ENCODE data around the gene DOCK1.

The DOCK1 gene

DNA sequence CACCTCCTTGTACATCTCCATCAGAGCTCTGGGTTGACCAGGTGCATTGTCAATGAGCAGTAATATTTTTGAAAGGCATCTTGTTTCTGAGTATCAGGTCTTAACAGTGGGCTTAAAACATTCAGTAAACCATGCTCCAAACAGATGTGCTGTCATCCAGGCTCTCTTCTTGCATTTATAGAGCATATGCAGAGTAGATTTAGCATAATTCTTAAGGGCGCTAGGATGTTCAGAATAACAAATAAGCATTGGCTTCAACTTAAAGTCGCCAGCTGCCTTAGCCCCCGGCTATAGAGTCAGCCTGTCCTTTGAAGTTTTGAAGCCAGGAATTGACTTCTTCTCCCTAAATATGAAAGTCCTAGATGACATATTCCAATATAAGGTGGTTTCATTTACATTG is 421.7 kb downstream of the DOCK1 start:
- H3K79me2 ChIP-seq (ENCODE audit: insufficient read depth, low read depth), result no peaks in the 10 kb centered on the region
- no peak overlapping the region for H3K4me2 ChIP-seq

DNA sequence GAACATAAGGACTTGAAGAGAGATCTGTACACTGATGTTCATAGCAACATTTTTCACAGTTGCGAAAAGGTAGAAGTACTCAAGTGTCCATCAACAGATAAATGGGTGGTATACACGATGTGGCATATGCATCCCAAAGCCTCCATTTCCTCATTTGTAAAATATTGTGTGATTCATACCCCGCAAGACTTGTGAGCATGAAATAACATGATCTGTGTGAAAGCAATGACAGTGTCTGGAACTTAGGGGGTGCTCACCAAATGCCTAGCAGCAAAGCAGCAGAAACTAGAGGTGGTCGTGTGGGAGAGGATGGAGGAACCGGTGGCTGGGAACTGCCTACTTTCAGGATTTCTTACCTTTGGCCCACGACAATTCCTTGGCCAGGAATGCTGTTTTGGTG is 426.5 kb downstream of the DOCK1 start:
- Histone ChIP-seq H2AFZ (ENCODE audit: low read depth) (no peak overlapping the region), H3K4me3 (IDR thresholded peaks at IDR 0.05; ENCODE audit: insufficient read depth, low read depth, low read length) (no peak overlapping the region), H3K27ac (no peak overlapping the region), H3K36me3 (ENCODE audit: insufficient read depth) (no peaks in the 10 kb centered on the region), H3K4me2 (no peak overlapping the region), H4K20me1 (ENCODE audit: insufficient read depth) (no peaks in the 10 kb centered on the region), H3K9ac (no peak overlapping the region), H3K4me1 (ENCODE audit: low read depth, poor library complexity, severe bottlenecking) (no peaks in the 10 kb centered on the region), H3K27me3 (ENCODE audit: insufficient read depth, low read depth) (no peaks in the 10 kb centered on the region), H3K79me2 (ENCODE audit: insufficient read depth, low read depth) (no peaks in the 10 kb centered on the region)
- TF ChIP-seq, protein P1, sequence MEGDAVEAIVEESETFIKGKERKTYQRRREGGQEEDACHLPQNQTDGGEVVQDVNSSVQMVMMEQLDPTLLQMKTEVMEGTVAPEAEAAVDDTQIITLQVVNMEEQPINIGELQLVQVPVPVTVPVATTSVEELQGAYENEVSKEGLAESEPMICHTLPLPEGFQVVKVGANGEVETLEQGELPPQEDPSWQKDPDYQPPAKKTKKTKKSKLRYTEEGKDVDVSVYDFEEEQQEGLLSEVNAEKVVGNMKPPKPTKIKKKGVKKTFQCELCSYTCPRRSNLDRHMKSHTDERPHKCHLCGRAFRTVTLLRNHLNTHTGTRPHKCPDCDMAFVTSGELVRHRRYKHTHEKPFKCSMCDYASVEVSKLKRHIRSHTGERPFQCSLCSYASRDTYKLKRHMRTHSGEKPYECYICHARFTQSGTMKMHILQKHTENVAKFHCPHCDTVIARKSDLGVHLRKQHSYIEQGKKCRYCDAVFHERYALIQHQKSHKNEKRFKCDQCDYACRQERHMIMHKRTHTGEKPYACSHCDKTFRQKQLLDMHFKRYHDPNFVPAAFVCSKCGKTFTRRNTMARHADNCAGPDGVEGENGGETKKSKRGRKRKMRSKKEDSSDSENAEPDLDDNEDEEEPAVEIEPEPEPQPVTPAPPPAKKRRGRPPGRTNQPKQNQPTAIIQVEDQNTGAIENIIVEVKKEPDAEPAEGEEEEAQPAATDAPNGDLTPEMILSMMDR (conservative IDR thresholded peaks at IDR 0.05; ENCODE audit: low read depth, low read length), result no peak

More for the DNA sequence above, 421.7 kb downstream of the DOCK1 start:
- TF ChIP-seq, protein P1 (conservative IDR thresholded peaks at IDR 0.05; ENCODE audit: low read depth, low read length), result no peak
- Histone ChIP-seq H3K36me3 (ENCODE audit: insufficient read depth) (no peaks in the 10 kb centered on the region), H4K20me1 (ENCODE audit: insufficient read depth) (no peaks in the 10 kb centered on the region), H3K4me3 (IDR thresholded peaks at IDR 0.05; ENCODE audit: insufficient read depth, low read depth, low read length) (no peak overlapping the region), H3K27me3 (ENCODE audit: insufficient read depth, low read depth) (no peaks in the 10 kb centered on the region), H3K4me1 (ENCODE audit: low read depth, poor library complexity, severe bottlenecking) (no peaks in the 10 kb centered on the region), H2AFZ (ENCODE audit: low read depth) (no peak overlapping the region), H3K27ac (no peak overlapping the region), H3K9ac (no peak overlapping the region)

DNA sequence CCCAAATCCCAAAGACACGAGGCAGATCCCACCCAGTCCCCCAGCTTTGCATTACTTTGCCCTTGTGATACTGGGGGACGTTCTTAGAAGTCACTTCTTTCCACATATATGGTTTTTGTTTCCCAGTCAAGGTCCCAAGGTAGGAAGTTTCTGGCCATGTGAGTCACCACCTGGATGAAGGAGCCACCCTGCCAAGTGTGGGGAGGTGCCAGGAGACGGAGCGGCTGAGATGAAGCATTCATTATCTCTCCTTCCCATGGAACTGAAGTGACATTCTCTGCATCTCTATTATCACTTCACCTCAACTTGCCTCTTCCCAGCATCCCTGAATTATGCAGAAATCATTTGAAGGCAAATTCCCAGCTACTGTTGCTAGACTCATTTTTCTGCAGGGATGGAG is 427.4 kb downstream of the DOCK1 start:
- no peak overlapping the region for H3K27ac ChIP-seq
- no peaks in the 10 kb centered on the region for H3K79me2 ChIP-seq (ENCODE audit: insufficient read depth, low read depth)
- no peak overlapping the region for H3K9ac ChIP-seq
- no peaks in the 10 kb centered on the region for H3K4me1 ChIP-seq (ENCODE audit: low read depth, poor library complexity, severe bottlenecking)
- H3K4me2 ChIP-seq, result no peak overlapping the region
- H2AFZ ChIP-seq (ENCODE audit: low read depth), result no peak overlapping the region
- H3K27me3 ChIP-seq (ENCODE audit: insufficient read depth, low read depth), result no peaks in the 10 kb centered on the region
- no peaks in the 10 kb centered on the region for H3K36me3 ChIP-seq (ENCODE audit: insufficient read depth)
- no peaks in the 10 kb centered on the region for H4K20me1 ChIP-seq (ENCODE audit: insufficient read depth)
- no peak overlapping the region for H3K4me3 ChIP-seq (IDR thresholded peaks at IDR 0.05; ENCODE audit: insufficient read depth, low read depth, low read length)
- TF ChIP-seq, protein P1 (conservative IDR thresholded peaks at IDR 0.05; ENCODE audit: low read depth, low read length), result no peak

DNA sequence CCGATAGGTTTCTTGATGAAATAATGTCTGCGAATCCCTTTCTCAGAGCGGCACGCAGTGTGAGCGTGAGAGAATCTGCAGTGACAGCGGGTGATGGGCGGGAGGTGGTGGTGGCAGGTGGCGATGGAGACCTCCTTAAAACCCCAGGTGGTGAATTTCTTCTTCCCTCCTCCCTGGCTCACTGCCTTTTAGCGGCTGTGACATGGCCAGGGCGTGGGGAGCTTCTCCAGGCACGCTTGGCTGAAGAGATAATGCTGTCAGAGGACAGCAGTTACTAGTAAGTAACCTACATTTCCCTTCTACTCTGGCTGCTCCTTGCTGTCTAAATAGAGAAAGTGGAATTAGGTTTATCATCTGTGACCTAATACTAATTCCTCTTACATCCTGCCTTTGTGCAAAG is 432.6 kb downstream of the DOCK1 start:
- H3K79me2 ChIP-seq (ENCODE audit: insufficient read depth, low read depth), result no peaks in the 10 kb centered on the region
- TF ChIP-seq, protein P1 (conservative IDR thresholded peaks at IDR 0.05; ENCODE audit: low read depth, low read length), result no peak
- H3K4me3 ChIP-seq (IDR thresholded peaks at IDR 0.05; ENCODE audit: insufficient read depth, low read depth, low read length), result no peak overlapping the region
- no peaks in the 10 kb centered on the region for H3K4me1 ChIP-seq (ENCODE audit: low read depth, poor library complexity, severe bottlenecking)
- no peaks in the 10 kb centered on the region for H3K36me3 ChIP-seq (ENCODE audit: insufficient read depth)
- H3K4me2 ChIP-seq, result no peak overlapping the region
- H3K27ac ChIP-seq, result no peak overlapping the region
- H3K9ac ChIP-seq, result no peak overlapping the region
- H3K27me3 ChIP-seq (ENCODE audit: insufficient read depth, low read depth), result no peaks in the 10 kb centered on the region
- no peak overlapping the region for H2AFZ ChIP-seq (ENCODE audit: low read depth)
- H4K20me1 ChIP-seq (ENCODE audit: insufficient read depth), result no peaks in the 10 kb centered on the region

Measured in KMS-11 (cell line).